ENCODE results near the gene IL12B. TPM values are rescaled to one million over a fixed set of nuclear protein-coding genes. Genes with fewer than 3 reads are reported as not detected.
"Not testable (repeated sequence)": the region's sequence is repeated elsewhere in the genome, so short reads cannot be mapped to it uniquely, and the experiment has no call there.

Gene IL12B
- total RNA-seq, 4 donors from 2014 or later, result 0.17 TPM; not detected in 3

DNA sequence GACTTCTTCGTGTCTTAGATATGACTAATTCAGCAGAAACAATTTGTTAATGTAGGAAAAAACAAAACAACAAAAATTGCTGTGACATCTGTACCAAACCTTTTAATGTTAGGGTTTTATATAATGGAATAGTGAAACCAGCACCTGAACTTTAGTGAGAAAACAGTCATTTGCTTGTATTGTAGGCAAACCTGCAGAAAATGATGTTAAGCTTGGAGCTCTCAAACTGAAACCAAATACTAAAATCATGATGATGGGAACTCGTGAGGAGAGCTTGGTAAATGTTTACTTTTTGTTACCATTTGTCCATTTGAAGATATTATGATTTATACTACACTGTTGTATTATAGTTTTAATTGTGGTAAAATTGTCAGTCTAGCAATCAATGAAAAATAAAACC lies 60.6 kb downstream of the IL12B start:
- DNase-seq (ENCODE audit: extremely low spot score), result no peak
- Histone ChIP-seq H3K4me3 (no peak overlapping the region), H3K27ac (replicated peaks in 1 of 4) (no peak overlapping the region), H3K9me3 (no peaks in the 10 kb centered on the region), H3K27me3 (no peaks in the 10 kb centered on the region), H3K4me1 (peaks cover 0 to 12% (median 3%) of the 10 kb centered on the region in 4 donors), H3K36me3 (peaks cover 9 to 57% (median 32%) of the 10 kb centered on the region in 4 donors)
- intact Hi-C loops (cut with DNase I), result no loop called here
- 84% methylated on average over 2 of the region's 2 CpGs for WGBS
- TF ChIP-seq POLR2AphosphoS5 (IDR thresholded peaks at IDR 0.05) (no peak), EP300 (IDR thresholded peaks at IDR 0.05) (no peak)

DNA sequence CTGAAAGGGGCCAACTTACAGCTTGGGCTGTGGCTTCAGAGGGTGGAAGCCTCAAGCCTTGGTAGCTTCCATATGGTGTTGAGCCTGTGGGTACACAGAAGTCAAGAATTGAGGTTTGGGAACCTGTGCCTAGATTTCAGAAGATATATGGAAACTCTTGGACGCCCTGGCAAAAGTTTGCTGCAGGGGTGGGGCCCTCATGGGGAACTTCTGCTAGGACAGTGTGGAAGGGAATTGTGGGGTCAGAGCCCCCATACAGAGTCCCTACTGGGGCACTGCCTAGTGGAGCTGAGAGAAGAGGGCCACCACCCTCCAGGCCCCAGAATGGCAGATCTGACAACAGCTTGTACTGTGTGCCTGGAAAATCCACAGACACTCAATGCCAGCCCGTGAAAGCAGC lies 63.5 kb downstream of the IL12B start:
- intact Hi-C loops (cut with DNase I); H3K27me3 ChIP-seq: not testable (repeated sequence)

More for the DNA sequence above, 63.5 kb downstream of the IL12B start:
- not testable (repeated sequence) for H3K9me3 ChIP-seq; H3K4me3 ChIP-seq; H3K27ac ChIP-seq (replicated peaks in 1 of 4); DNase-seq (ENCODE audit: extremely low spot score)
- peaks cover 10 to 34% (median 23%) of the 10 kb centered on the region in 4 donors for H3K4me1 ChIP-seq
- WGBS, result 88% methylated on average over 2 of the region's 2 CpGs
- H3K36me3 ChIP-seq, result peaks cover under 1 to 29% (median 16%) of the 10 kb centered on the region in 4 donors

Small RNA genes within 50 kb of the gene (small RNA-seq; reads per million reads assigned to genes)
- 0 reads per million in 3 donors for gene RNU4ATAC2P

Other genes with a start within 250 kb of the IL12B start
- 10 to 100 TPM; 15.8 to 26.7 (median 21.6) TPM for gene EBF1, start 230.6 kb downstream of the IL12B start, total RNA-seq
- gene RNF145, start 120.9 kb downstream of the IL12B start, total RNA-seq, result 10 to 100 TPM; 50.5 to 84.1 (median 63.9) TPM
- gene UBLCP1, start 67.2 kb downstream of the IL12B start, total RNA-seq, result 10 to 100 TPM; 17.5 to 22.8 (median 21.1) TPM